ENCODE measurements around the gene ISG20L2.

The ISG20L2 gene

DNA sequence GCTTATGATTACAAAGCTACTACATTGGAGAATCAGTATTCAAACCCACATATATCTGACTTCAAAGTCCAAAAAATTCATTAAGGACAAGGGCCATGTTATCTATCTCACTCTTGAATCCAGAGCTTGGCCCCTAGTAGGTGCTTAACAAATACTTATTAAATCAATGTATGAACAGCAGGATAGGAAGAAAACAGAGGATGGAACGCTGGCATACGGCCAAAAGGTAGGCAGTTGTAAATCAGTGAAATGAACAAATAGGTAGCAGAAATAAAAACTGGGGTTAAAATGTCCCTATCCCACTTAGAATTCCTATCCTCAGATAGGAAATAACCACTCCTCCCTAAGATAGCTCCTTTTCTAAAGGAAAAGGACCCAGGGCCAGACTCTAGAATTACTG lies 10.3 kb upstream of the ISG20L2 start:
- no peak for DNase-seq (ENCODE audit: low read depth)
- TF ChIP-seq, protein P1, sequence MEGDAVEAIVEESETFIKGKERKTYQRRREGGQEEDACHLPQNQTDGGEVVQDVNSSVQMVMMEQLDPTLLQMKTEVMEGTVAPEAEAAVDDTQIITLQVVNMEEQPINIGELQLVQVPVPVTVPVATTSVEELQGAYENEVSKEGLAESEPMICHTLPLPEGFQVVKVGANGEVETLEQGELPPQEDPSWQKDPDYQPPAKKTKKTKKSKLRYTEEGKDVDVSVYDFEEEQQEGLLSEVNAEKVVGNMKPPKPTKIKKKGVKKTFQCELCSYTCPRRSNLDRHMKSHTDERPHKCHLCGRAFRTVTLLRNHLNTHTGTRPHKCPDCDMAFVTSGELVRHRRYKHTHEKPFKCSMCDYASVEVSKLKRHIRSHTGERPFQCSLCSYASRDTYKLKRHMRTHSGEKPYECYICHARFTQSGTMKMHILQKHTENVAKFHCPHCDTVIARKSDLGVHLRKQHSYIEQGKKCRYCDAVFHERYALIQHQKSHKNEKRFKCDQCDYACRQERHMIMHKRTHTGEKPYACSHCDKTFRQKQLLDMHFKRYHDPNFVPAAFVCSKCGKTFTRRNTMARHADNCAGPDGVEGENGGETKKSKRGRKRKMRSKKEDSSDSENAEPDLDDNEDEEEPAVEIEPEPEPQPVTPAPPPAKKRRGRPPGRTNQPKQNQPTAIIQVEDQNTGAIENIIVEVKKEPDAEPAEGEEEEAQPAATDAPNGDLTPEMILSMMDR (IDR thresholded peaks at IDR 0.05; ENCODE audit: low read length, missing control alignments) = no peak
- H3K4me3 ChIP-seq (replicated peaks; ENCODE audit: low read depth, low read length) = no peak overlapping the region

DNA sequence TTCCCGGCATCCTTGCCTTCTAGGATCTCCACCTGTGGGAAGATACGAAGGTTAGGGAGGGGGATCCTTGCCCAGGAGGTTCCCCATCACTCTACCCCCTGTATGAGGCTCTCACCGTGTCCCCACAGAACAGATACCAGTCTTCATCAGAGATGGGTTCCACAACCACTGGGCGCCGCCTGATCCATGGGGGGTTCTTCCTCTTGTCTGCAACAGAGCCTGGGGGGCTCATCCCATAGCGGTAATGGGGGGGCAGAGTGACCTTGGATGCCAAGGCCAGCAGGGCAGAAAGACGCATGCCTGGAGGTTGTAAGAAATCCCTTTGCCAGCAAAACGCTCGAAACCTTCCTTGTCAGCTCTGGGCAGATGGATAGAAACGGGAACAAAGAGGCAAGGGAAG lies 9.8 kb upstream of the ISG20L2 start:
- DNase-seq (ENCODE audit: low read depth) = no peak
- no peak overlapping the region for H3K4me3 ChIP-seq (replicated peaks; ENCODE audit: low read depth, low read length)
- TF ChIP-seq, protein P1 (IDR thresholded peaks at IDR 0.05; ENCODE audit: low read length, missing control alignments) = no peak

DNA sequence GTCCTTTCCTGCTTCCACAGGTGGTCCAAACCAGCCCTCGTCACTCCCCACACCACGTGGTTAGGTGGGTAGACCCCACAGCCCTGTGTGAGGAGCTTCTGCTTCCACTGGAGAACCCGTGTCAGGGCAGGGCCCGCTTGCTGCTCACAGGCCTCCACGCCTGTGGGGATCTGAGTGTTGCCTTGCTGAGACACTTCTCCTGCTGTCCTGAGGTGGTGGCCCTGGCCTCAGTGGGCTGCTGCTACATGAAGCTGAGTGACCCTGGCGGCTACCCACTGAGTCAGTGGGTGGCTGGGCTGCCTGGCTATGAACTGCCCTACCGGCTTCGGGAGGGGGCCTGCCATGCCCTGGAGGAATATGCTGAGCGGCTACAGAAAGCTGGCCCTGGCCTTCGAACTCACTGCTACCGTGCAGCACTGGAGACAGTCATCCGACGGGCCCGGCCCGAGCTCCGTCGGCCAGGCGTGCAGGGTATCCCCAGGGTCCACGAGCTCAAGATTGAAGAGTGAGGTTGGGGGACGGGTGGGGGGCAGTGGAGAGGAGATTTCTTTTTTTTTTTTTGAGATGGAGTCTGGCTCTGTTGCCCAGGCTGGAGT lies 5.5 kb upstream of the ISG20L2 start:
- DNase-seq (ENCODE audit: low read depth) = no peak
- TF ChIP-seq, protein P1 (IDR thresholded peaks at IDR 0.05; ENCODE audit: low read length, missing control alignments) = no peak
- H3K4me3 ChIP-seq (replicated peaks; ENCODE audit: low read depth, low read length) = no peak overlapping the region

DNA sequence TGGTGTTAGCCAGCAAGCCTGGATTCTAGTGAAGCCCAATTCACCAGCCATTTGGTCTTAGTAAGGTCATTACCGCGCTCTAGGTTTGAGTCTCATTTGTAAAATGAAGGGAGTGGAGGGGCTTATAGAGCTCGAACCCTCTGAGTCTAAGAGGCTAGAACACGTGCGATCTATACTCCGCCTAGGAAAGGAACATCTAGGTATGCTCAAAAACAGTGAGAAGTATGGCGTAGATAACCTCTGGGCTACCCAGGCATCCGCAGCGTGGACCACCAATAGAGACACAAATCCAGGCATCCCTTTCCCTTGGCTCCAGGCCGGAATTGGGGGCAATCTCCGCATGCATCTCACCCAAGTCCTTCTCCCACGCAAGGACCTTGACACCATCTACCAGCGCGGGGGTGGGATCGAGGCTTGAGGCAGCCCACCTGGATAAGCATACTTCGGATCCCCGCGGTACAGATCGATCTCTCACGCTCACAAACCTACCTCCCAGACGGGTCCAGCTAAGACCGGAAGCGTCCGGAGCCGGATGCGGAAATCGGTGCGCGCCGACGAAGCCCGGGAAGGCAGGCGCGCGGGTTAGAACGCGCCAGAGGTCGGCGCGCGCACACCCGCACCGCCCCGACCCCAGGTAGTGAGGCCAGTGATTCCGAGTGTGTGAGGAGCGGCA lies 504 bp downstream of the ISG20L2 start, which contains the start of gene METTL25B:
Gene METTL25B, plus strand, starts transcription at position 544 of the 673 bp plus-strand sequence. CDS start 636 bp downstream, outside the sequence.
- DNase-seq (ENCODE audit: low read depth) = peak; percentile 80
- TF ChIP-seq, protein P1 (IDR thresholded peaks at IDR 0.05; ENCODE audit: low read length, missing control alignments) = no peak
- peak within 1 kb of the TSS; percentile 99 for H3K4me3 ChIP-seq (replicated peaks; ENCODE audit: low read depth, low read length)

DNA sequence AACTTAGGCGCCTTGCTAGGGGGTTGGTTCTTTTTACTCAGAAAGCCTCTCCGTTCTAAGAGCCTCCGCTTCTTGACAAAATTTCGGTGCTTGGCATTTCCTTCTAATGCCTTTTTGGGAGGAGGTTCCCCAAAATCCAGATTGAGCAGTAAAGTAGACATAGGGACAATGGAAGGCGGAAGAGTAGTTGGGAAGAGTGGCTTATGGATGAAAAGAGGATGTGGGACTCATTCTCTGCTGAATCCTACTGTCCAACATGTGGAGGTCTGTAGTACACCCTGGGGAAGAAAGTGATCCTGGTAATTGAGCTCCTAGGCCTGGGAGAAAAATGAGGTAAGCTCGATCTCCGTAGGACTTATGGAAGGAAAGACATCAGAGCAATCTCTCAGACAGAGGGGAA lies 1.1 kb downstream of the ISG20L2 start:
- DNase-seq (ENCODE audit: low read depth) = no peak
- peak overlapping the region; percentile 99 for H3K4me3 ChIP-seq (replicated peaks; ENCODE audit: low read depth, low read length)
- TF ChIP-seq, protein P1 (IDR thresholded peaks at IDR 0.05; ENCODE audit: low read length, missing control alignments) = no peak

DNA sequence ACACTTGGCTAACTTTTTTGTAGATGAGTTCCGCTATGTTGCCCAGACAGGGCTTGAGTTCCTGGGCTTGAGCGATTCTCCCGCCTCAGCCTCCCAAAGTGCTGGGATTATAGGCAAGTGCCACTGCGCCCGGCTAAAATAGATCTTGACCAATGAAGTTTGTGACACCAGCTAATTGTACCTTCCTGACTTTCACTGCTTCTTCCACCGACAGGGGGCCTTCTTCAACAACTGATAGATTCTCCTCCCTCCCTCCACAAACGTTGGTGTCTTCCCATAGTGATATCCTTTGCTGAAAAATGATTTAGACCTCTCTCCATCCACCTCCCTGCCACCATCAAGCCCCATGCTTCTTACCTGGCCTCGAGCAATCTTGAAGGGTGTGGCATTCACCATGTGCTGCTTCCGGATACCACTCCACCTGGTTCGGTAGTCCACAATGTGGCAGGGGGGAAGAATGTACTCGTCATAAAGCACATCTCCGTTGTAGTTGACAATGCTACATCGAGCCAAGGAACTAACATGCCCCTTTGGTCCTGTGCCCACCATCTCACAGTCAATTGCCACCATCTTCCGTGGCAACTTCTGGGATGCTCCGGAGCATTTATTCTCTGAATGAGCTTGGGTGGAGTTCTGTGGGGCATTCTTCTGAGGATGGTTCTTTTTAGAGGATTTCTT lies 1.9 kb downstream of the ISG20L2 start:
- H3K4me3 ChIP-seq (replicated peaks; ENCODE audit: low read depth, low read length) = peak overlapping the region; percentile 46
- peak; percentile 74 for DNase-seq (ENCODE audit: low read depth)

More for the DNA sequence above, 1.9 kb downstream of the ISG20L2 start:
- TF ChIP-seq, protein P1 (IDR thresholded peaks at IDR 0.05; ENCODE audit: low read length, missing control alignments) = peak; percentile 65
